HFFc6 (cell line): ENCODE measurements around the gene RAB11A. TPM values are rescaled to one million over a fixed set of nuclear protein-coding genes. Genes with fewer than 3 reads are reported as not detected.

Experiments used
- DNase-seq: peaks from one replicate; pipeline ENCODE4 v3.0.0-alpha.2; 2018
- H3K27ac Mint-ChIP-seq: 2 replicates; pipeline ENCODE4 v1.8.0; 2020; ENCODE audit warnings: mild to moderate bottlenecking, mixed read lengths
- H3K27me3 Mint-ChIP-seq: 2 replicates; pipeline ENCODE4 v1.8.0; 2021; ENCODE audit warnings: mild to moderate bottlenecking, moderate library complexity, mixed read lengths; ENCODE audit not compliant: insufficient read depth
- H3K36me3 Mint-ChIP-seq: 2 replicates; pipeline ENCODE4 v1.8.0; 2021; ENCODE audit warnings: low read depth, mixed read lengths
- H3K4me1 Mint-ChIP-seq: 2 replicates; pipeline ENCODE4 v1.8.0; 2020; ENCODE audit warnings: low read depth, mixed read lengths
- H3K4me3 Mint-ChIP-seq: 2 replicates; pipeline ENCODE4 v1.8.0; 2020; ENCODE audit warnings: mild to moderate bottlenecking, moderate library complexity, mixed read lengths
- H3K9me3 Mint-ChIP-seq: 2 replicates; pipeline ENCODE4 v1.8.0; 2020; ENCODE audit warnings: mild to moderate bottlenecking, mixed read lengths
- total RNA-seq, 6 experiments: library from RNA; stranded (reverse); fragmentation: NEBNext Ultra II Directional; extraction: Animal tissue kit (Norgen Biotek cat#: 25700); gene quantifications; 2 replicates in 1 of 6; 3 replicates in 5 of 6; pipeline ENCODE4 v1.2.3, GENCODE V29; 2021
- TF ChIP-seq, protein P1 (sequence below): fragments of 200-600 bp; sonication (generic); IDR thresholded peaks from 2 replicates; pipeline ENCODE4 v1.5.0; 2021; ENCODE audit warnings: antibody characterized with exemption, mild to moderate bottlenecking

Gene RAB11A
- total RNA-seq, 6 experiments from 2014 or later: 193 to 236 (median 223) TPM

GRCh38 chr15:65914981-65915925, 46.0 kb downstream of the RAB11A start:
- Mint-ChIP-seq H3K9me3 (no peaks in the 10 kb centered on the region), H3K4me3 (no peak overlapping the region), H3K36me3 (no peaks in the 10 kb centered on the region), H3K4me1 (0 out of 2 replicates have a peak, but pooled peaks cover 8% of the 10 kb centered on the region), H3K27ac (no peak overlapping the region), H3K27me3 (no peaks in the 10 kb centered on the region; the same call in 1 of the 2 replicates)
- TF ChIP-seq, protein P1, sequence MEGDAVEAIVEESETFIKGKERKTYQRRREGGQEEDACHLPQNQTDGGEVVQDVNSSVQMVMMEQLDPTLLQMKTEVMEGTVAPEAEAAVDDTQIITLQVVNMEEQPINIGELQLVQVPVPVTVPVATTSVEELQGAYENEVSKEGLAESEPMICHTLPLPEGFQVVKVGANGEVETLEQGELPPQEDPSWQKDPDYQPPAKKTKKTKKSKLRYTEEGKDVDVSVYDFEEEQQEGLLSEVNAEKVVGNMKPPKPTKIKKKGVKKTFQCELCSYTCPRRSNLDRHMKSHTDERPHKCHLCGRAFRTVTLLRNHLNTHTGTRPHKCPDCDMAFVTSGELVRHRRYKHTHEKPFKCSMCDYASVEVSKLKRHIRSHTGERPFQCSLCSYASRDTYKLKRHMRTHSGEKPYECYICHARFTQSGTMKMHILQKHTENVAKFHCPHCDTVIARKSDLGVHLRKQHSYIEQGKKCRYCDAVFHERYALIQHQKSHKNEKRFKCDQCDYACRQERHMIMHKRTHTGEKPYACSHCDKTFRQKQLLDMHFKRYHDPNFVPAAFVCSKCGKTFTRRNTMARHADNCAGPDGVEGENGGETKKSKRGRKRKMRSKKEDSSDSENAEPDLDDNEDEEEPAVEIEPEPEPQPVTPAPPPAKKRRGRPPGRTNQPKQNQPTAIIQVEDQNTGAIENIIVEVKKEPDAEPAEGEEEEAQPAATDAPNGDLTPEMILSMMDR: no peak
- no peak for DNase-seq

GRCh38 chr15:65916041-65916663, 46.9 kb downstream of the RAB11A start:
- no peaks in the 10 kb centered on the region for H3K36me3 Mint-ChIP-seq
- no peaks in the 10 kb centered on the region for H3K9me3 Mint-ChIP-seq
- H3K4me1 Mint-ChIP-seq: 0 out of 2 replicates have a peak, but pooled peaks cover 8% of the 10 kb centered on the region
- no peak overlapping the region for H3K4me3 Mint-ChIP-seq
- no peaks in the 10 kb centered on the region; the same call in 1 of the 2 replicates for H3K27me3 Mint-ChIP-seq
- no peak for DNase-seq
- TF ChIP-seq, protein P1: no peak
- H3K27ac Mint-ChIP-seq: no peak overlapping the region

- peak; percentile 64 for DNase-seq
- H3K27ac Mint-ChIP-seq: no peak overlapping the region
- TF ChIP-seq, protein P1: peak; percentile 81
- H3K9me3 Mint-ChIP-seq: no peaks in the 10 kb centered on the region
- no peaks in the 10 kb centered on the region; the same call in none of the 2 replicates for H3K27me3 Mint-ChIP-seq
- peak overlapping the region; percentile 12; the same call in 1 of the 2 replicates for H3K4me3 Mint-ChIP-seq
- no peaks in the 10 kb centered on the region for H3K36me3 Mint-ChIP-seq
- 0 out of 2 replicates have a peak, but pooled peaks cover 8% of the 10 kb centered on the region for H3K4me1 Mint-ChIP-seq
Observed at GRCh38 chr15:65916664-65917406, 47.5 kb downstream of the RAB11A start.

GRCh38 chr15:65917407-65917756, 48.1 kb downstream of the RAB11A start:
- Mint-ChIP-seq H3K9me3 (no peaks in the 10 kb centered on the region), H3K4me3 (no peak overlapping the region)
- TF ChIP-seq, protein P1: no peak

DNA sequence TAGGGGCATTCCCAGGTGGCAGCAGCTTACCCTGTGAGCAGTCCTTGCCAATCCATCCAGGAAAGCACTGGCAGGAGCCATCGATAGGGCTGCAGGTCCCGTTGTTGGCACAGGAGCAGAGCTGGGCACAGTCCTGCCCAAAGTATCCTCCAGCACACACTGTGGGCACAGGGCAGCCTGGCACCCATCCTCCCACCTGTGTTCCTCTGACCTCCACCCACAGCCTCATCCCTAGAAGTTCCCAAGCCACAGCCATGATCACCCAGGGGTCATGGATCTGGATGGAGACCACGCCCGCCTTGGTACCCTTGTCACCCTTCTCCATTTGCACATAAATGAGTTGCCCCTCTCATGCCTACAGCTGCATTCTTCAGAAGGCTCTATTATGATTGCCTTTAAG, 48.6 kb downstream of the RAB11A start:
- DNase-seq: no peak
- Mint-ChIP-seq H3K27me3 (peaks cover 2% of the 10 kb centered on the region), H3K36me3 (no peaks in the 10 kb centered on the region), H3K27ac (no peak overlapping the region), H3K4me3 (no peak overlapping the region), H3K9me3 (no peaks in the 10 kb centered on the region), H3K4me1 (0 out of 2 replicates have a peak, but pooled peaks cover 8% of the 10 kb centered on the region)
- TF ChIP-seq, protein P1: no peak

More at GRCh38 chr15:65917407-65917756, 48.1 kb downstream of the RAB11A start:
- Mint-ChIP-seq H3K36me3 (no peaks in the 10 kb centered on the region), H3K4me1 (0 out of 2 replicates have a peak, but pooled peaks cover 8% of the 10 kb centered on the region), H3K27me3 (peaks cover under 1% of the 10 kb centered on the region), H3K27ac (no peak overlapping the region)
- no peak for DNase-seq
